KMS-11 (cell line): ENCODE results near the gene ENTR1.

Source experiments
- H2AFZ ChIP-seq: fragments of 200-600 bp; sonication (generic); 2 replicates; pipeline ENCODE4 v1.6.1; 2016; ENCODE audit warnings: antibody characterized with exemption, mixed run types, low read depth
- H3K27ac ChIP-seq: fragments of 200-600 bp; sonication (generic); 2 replicates; pipeline ENCODE4 v1.6.1; 2016; ENCODE audit warnings: mild to moderate bottlenecking, mixed run types
- H3K27me3 ChIP-seq: fragments of 200-600 bp; sonication (generic); 2 replicates; pipeline ENCODE4 v1.6.1; 2017; ENCODE audit warnings: mild to moderate bottlenecking, low read depth, mixed run types, moderate library complexity; ENCODE audit not compliant: insufficient read depth
- H3K36me3 ChIP-seq: fragments of 200-600 bp; sonication (generic); 2 replicates; pipeline ENCODE4 v1.6.1; 2017; ENCODE audit warnings: mild to moderate bottlenecking, mixed run types; ENCODE audit not compliant: insufficient read depth
- H3K4me1 ChIP-seq: fragments of 200-600 bp; sonication (generic); 2 replicates; pipeline ENCODE4 v1.6.1; 2016; ENCODE audit warnings: mild to moderate bottlenecking, low read depth, mixed run types; ENCODE audit not compliant: poor library complexity, severe bottlenecking
- H3K4me2 ChIP-seq: fragments of 200-600 bp; sonication (generic); 2 replicates; pipeline ENCODE4 v1.7.0; 2016; ENCODE audit warnings: mild to moderate bottlenecking, mixed run types
- H3K4me3 ChIP-seq: fragments of 200-600 bp; sonication (generic); IDR thresholded peaks from 2 replicates; pipeline ENCODE4 v1.6.1; 2017; ENCODE audit warnings: low read depth, low read length, mixed read lengths; ENCODE audit not compliant: insufficient read depth
- H3K79me2 ChIP-seq: fragments of 200-600 bp; sonication (generic); 2 replicates; pipeline ENCODE4 v1.6.1; 2016; ENCODE audit warnings: low read depth, mixed run types; ENCODE audit not compliant: insufficient read depth
- H3K9ac ChIP-seq: fragments of 200-600 bp; sonication (generic); 2 replicates; pipeline ENCODE4 v1.6.1; 2016; ENCODE audit warnings: mild to moderate bottlenecking, mixed run types
- H4K20me1 ChIP-seq: fragments of 200-600 bp; sonication (generic); 2 replicates; pipeline ENCODE4 v1.6.1; 2016; ENCODE audit warnings: mild to moderate bottlenecking, mixed run types; ENCODE audit not compliant: insufficient read depth
- TF ChIP-seq, protein P1 (sequence below): fragments of 200-600 bp; sonication (generic); conservative IDR thresholded peaks from 2 replicates; pipeline ENCODE4 v1.6.1; 2017; ENCODE audit warnings: low read depth, mild to moderate bottlenecking, antibody characterized with exemption, low read length, moderate library complexity, mixed read lengths

Gene ENTR1

GRCh38 chr9:136371533-136371880 lies 38.9 kb downstream of the ENTR1 start:
- Histone ChIP-seq H3K9ac (no peak overlapping the region), H3K79me2 (no peaks in the 10 kb centered on the region), H3K4me1 (no peaks in the 10 kb centered on the region), H3K27me3 (no peaks in the 10 kb centered on the region), H3K27ac (no peak overlapping the region), H2AFZ (no peak overlapping the region), H3K4me2 (no peak overlapping the region), H3K4me3 (no peak overlapping the region), H4K20me1 (no peaks in the 10 kb centered on the region), H3K36me3 (no peaks in the 10 kb centered on the region)
- TF ChIP-seq, protein P1, sequence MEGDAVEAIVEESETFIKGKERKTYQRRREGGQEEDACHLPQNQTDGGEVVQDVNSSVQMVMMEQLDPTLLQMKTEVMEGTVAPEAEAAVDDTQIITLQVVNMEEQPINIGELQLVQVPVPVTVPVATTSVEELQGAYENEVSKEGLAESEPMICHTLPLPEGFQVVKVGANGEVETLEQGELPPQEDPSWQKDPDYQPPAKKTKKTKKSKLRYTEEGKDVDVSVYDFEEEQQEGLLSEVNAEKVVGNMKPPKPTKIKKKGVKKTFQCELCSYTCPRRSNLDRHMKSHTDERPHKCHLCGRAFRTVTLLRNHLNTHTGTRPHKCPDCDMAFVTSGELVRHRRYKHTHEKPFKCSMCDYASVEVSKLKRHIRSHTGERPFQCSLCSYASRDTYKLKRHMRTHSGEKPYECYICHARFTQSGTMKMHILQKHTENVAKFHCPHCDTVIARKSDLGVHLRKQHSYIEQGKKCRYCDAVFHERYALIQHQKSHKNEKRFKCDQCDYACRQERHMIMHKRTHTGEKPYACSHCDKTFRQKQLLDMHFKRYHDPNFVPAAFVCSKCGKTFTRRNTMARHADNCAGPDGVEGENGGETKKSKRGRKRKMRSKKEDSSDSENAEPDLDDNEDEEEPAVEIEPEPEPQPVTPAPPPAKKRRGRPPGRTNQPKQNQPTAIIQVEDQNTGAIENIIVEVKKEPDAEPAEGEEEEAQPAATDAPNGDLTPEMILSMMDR = no peak

DNA sequence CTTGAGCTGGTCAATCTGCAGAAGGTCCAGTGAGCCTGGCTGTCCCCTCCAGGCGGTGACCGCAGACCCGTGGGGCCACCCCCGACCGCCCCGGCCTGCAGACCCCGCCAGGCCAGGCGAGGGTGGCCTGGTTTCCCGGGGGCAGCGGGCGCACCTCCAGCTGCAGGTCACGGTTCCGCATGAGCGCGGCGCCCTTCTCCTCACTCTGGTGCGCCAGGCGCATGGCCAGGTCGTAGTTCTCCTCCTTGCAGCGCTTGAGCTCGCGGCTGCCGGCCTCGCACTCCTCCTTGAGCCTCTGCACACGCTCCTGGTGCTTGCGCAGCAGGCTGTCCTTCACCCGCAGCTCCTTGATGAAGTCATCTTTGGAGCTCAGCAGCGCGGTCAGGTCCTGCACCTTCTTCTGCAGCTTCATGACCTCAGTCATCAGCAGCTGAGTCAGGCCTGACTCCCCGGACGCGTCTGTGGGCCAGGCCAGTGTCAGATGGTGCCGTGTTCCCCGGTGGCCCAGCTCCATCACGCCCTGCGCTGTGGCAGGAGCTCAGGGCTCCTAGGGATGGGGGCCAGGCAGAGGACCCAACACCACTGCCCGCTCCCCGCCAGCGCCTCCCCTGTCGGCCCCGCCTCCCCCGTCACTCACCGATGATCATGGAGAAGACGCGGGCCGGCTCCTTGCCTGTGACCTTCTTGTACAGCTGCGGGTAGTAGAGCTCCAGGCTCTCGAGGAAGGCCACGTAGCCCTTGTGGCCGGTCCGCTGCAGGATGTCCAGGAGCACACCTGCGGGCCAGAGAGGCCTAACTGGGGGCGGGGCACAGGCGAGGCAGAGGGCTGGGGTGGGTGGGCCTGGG lies 39.5 kb downstream of the ENTR1 start:
- H3K9ac ChIP-seq = no peak overlapping the region
- no peaks in the 10 kb centered on the region for H4K20me1 ChIP-seq
- no peaks in the 10 kb centered on the region for H3K79me2 ChIP-seq

GRCh38 chr9:136370037-136370436 lies 40.4 kb downstream of the ENTR1 start:
- no peaks in the 10 kb centered on the region for H3K27me3 ChIP-seq
- H3K4me1 ChIP-seq = no peaks in the 10 kb centered on the region
- no peaks in the 10 kb centered on the region for H3K79me2 ChIP-seq
- H3K36me3 ChIP-seq = no peaks in the 10 kb centered on the region
- no peak overlapping the region for H2AFZ ChIP-seq
- no peak overlapping the region for H3K4me2 ChIP-seq
- H3K9ac ChIP-seq = no peak overlapping the region
- TF ChIP-seq, protein P1 = no peak
- H3K27ac ChIP-seq = no peak overlapping the region
- H3K4me3 ChIP-seq = no peak overlapping the region
- H4K20me1 ChIP-seq = no peaks in the 10 kb centered on the region

More for the DNA sequence above, 39.5 kb downstream of the ENTR1 start:
- Histone ChIP-seq H2AFZ (no peak overlapping the region), H3K4me2 (no peak overlapping the region), H3K4me1 (no peaks in the 10 kb centered on the region), H3K36me3 (no peaks in the 10 kb centered on the region), H3K4me3 (no peak overlapping the region), H3K27ac (no peak overlapping the region), H3K27me3 (no peaks in the 10 kb centered on the region)
- TF ChIP-seq, protein P1 = no peak

DNA sequence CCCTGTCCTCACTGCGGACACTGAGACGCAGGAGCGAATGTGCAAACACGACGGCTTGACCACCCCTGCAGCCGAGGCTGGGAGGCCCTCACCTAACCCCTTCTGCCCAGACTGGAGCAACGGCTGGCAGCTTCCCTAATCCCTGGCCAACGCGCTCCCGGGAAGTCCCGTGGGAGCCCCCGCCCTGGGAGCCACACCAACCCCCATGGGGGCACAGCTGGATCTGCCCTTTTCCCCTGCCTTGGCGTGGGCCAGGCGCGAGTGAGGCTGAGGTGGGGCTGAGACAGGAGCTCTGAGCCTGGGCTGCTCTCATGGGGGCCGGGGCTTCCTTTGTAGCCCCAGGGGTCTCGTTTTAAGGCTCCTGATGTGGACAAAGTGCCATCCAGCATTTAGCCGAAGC lies 42.2 kb downstream of the ENTR1 start:
- H3K4me2 ChIP-seq = no peak overlapping the region
- H3K36me3 ChIP-seq = no peaks in the 10 kb centered on the region
- no peak overlapping the region for H3K4me3 ChIP-seq
- peaks cover 4% of the 10 kb centered on the region for H3K4me1 ChIP-seq
- H3K27me3 ChIP-seq = no peaks in the 10 kb centered on the region
- no peak overlapping the region for H2AFZ ChIP-seq
- TF ChIP-seq, protein P1 = no peak
- H3K9ac ChIP-seq = no peak overlapping the region
- H3K79me2 ChIP-seq = no peaks in the 10 kb centered on the region
- no peaks in the 10 kb centered on the region for H4K20me1 ChIP-seq
- H3K27ac ChIP-seq = no peak overlapping the region
